Adrenal gland (tissue), 5 donors: Measurements from ENCODE around the gene ADGRF3.

Experiments used
- CTCF ChIP-seq, 6 experiments: fragments of 450-650 bp in 4 of 6; fragments of 200-600 bp in 2 of 6; sonication (generic) in 1 of 6; IDR thresholded peaks; 1 replicate in 5 of 6; 2 replicates in 1 of 6; pipeline versions ENCODE4 v1.5.1 to v1.8.0; 2016 to 2021; ENCODE audit warnings: antibody characterized with exemption in 6 of 6, mild to moderate bottlenecking in 2 of 6, moderate library complexity in 1 of 6
- POLR2A ChIP-seq, 2 donors: fragments of 450-650 bp; IDR thresholded peaks; one replicate each; pipeline ENCODE4 v1.6.1; 2017; ENCODE audit warnings: antibody characterized with exemption in 2 of 2, mild to moderate bottlenecking in 2 of 2, moderate library complexity in 1 of 2
- donor health status: DM: no; HTN: no; CAD: no.

- TF ChIP-seq POLR2A (IDR thresholded peaks at IDR 0.05), result no peak
- TF ChIP-seq CTCF (IDR thresholded peaks at IDR 0.05), result no peak
Measured at GRCh38 chr2:26270373-26270772, 76.2 kb downstream of the ADGRF3 start.
